ENCODE results near the gene HOXB7.

The HOXB7 gene

DNA sequence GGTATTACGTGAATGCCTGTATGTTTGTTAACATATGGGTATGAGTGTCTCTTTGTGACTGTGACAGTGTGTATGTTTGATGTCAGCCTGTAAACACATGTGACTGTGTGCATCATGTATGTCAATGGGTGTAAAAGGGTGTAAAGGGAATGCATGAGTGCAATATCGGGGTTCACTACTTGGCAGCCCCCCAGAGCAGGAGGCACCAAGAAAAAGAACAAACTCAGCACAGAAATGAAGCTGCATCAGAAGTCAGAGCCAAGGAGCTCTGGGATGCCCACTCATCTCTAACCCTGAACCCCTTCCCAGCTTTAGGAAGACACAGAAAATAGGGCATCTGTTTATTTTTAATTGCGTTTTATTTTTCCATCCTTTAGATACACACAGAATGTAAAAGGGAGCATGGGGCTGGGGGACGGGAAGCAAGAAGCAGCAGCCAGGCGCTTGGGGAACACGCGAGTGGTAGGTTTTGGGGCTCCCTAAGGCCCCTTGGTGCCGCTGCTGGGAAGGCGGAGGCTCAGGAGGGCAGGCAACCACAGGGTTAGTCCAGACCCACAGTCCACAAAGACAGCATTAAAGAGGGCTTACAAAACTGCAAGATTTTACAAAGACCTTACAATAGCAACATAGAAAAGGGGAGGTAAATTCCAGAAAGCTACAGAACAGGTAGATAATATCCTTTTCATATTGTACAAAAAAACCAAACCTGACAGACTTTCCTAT, 3.8 kb downstream of the HOXB7 start:
- no peaks in the 10 kb centered on the region for H3K36me3 ChIP-seq (ENCODE audit: control insufficient read depth, insufficient read depth, low read length)
- H3K4me3 ChIP-seq (ENCODE audit: insufficient read depth, low read depth, low read length, poor library complexity, severe bottlenecking) = no peak overlapping the region
- no peak for DNase-seq
- H3K27ac ChIP-seq (ENCODE audit: insufficient read depth, low read length, poor library complexity, severe bottlenecking) = no peak overlapping the region
- H3K27me3 ChIP-seq (replicated peaks; ENCODE audit: control insufficient read depth, insufficient read depth, low read length, poor library complexity, severe bottlenecking) = peaks cover 59% of the 10 kb centered on the region
- H3K9me3 ChIP-seq (ENCODE audit: control insufficient read depth, low read length) = no peaks in the 10 kb centered on the region
- H3K4me1 ChIP-seq (ENCODE audit: control insufficient read depth, insufficient read depth, low read length, poor library complexity, severe bottlenecking) = peaks cover 32% of the 10 kb centered on the region

DNA sequence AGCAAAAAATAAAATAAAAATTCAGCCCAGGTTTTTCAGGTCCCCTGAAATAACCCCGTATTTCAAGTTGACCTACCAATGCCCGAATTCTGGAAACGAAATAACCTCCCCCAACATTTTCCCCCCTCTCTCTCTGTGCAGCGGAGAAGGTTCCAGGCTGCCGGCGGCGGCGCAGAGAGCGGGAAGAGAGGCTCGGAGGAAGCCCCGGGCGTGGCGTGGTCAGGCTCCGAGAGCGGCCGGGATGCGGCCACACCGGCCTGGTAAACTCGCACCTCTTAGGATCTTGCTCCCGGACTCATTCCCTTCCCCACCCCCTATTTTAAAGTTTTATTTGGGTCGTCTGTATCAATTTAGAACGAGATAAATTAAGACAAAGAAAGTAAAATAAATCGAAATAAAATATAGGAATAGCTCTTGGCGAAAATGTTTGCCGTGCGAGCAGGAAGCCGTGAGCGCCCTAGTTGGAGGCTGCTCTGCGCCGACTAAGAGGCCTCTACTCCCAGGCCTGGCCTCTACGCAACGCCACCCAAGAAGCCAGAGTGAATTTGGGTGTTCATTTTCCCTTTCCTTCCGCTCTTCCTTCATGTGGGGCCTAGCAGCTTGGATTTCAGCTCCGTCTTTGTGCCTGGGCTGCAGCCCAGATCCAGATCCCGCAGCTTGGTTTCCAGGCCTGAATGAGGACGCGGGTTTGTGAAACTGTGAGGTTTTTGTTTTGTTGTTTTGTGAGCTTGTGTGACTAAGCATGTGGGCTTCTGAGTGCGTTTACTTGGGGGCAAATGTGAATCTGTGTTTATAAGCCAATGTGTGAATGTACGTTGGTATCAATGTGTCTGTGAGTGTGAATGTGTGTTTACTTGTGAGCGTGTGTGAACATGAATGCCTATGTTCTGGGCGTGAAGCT, 4.6 kb downstream of the HOXB7 start:
- no peak for DNase-seq
- Histone ChIP-seq H3K9me3 (ENCODE audit: control insufficient read depth, low read length) (no peaks in the 10 kb centered on the region), H3K27me3 (replicated peaks; ENCODE audit: control insufficient read depth, insufficient read depth, low read length, poor library complexity, severe bottlenecking) (peaks cover 62% of the 10 kb centered on the region), H3K4me1 (ENCODE audit: control insufficient read depth, insufficient read depth, low read length, poor library complexity, severe bottlenecking) (peaks cover 24% of the 10 kb centered on the region), H3K27ac (ENCODE audit: insufficient read depth, low read length, poor library complexity, severe bottlenecking) (no peak overlapping the region), H3K4me3 (ENCODE audit: insufficient read depth, low read depth, low read length, poor library complexity, severe bottlenecking) (no peak overlapping the region), H3K36me3 (ENCODE audit: control insufficient read depth, insufficient read depth, low read length) (no peaks in the 10 kb centered on the region)

DNA sequence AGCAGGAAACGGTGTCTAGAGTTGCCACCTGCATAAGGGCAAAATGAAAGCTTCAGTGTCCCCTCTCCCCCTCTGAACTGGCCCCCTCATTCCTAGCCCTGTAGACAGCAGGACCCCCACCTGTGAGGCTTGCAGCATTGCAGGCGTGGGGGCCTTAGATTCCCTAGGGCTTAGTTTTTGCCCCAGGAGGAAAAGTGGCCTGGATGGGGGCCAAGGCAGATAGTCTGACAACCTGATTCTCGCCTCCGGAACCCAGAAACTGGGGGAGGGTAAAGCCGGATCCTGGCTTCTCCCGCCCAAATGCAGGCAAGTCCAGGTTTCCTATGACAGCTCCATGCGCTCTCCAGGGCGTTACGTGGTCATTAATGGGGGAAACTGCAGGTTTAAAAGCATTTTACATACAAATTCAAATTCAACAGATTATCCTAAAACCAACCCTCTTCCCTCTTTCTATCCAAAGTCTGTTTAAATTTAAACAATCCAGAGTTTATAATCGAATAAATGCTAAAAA, 5.4 kb downstream of the HOXB7 start:
- H3K27ac ChIP-seq (ENCODE audit: insufficient read depth, low read length, poor library complexity, severe bottlenecking) = no peak overlapping the region
- DNase-seq = no peak
- H3K27me3 ChIP-seq (replicated peaks; ENCODE audit: control insufficient read depth, insufficient read depth, low read length, poor library complexity, severe bottlenecking) = peaks cover 68% of the 10 kb centered on the region
- peaks cover 16% of the 10 kb centered on the region for H3K4me1 ChIP-seq (ENCODE audit: control insufficient read depth, insufficient read depth, low read length, poor library complexity, severe bottlenecking)
- no peaks in the 10 kb centered on the region for H3K9me3 ChIP-seq (ENCODE audit: control insufficient read depth, low read length)
- no peak overlapping the region for H3K4me3 ChIP-seq (ENCODE audit: insufficient read depth, low read depth, low read length, poor library complexity, severe bottlenecking)
- no peaks in the 10 kb centered on the region for H3K36me3 ChIP-seq (ENCODE audit: control insufficient read depth, insufficient read depth, low read length)

DNA sequence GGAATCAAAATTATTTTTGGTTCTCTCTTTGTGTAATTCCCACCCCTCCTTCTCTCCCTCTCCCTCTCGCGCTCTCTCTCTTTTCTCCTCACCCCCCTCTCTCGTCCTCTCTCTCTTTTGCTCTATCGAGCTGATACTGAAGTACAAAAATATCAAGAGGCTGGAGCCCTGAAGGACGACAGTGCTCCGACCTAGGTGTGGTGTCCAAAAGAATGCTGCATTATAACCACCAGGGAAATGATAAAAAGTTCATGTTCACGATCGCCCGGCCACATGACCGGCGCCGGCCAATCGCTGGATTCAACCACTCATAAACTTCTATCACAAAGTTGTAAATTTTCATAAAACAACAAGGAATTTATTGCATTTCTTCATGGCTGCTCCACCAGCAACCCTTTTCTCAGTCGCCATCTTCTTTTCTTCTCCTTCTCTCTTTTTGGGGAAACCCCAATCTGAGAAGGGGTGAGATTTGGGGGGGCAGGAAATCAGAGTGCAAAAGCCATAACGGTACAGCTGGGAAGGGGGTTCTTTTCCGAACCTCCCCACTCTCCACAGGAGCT, 6.0 kb downstream of the HOXB7 start, which contains the start of gene HOXB6:
HOXB6 (minus strand) TSS at position 217 of the 560 bp plus-strand sequence. CDS start 6,836 bp downstream, outside the sequence.
- no peak for DNase-seq
- peaks cover 62% of the 10 kb centered on the region for H3K27me3 ChIP-seq (replicated peaks; ENCODE audit: control insufficient read depth, insufficient read depth, low read length, poor library complexity, severe bottlenecking)
- H3K4me3 ChIP-seq (ENCODE audit: insufficient read depth, low read depth, low read length, poor library complexity, severe bottlenecking) = no peak within 1 kb of the TSS

DNA sequence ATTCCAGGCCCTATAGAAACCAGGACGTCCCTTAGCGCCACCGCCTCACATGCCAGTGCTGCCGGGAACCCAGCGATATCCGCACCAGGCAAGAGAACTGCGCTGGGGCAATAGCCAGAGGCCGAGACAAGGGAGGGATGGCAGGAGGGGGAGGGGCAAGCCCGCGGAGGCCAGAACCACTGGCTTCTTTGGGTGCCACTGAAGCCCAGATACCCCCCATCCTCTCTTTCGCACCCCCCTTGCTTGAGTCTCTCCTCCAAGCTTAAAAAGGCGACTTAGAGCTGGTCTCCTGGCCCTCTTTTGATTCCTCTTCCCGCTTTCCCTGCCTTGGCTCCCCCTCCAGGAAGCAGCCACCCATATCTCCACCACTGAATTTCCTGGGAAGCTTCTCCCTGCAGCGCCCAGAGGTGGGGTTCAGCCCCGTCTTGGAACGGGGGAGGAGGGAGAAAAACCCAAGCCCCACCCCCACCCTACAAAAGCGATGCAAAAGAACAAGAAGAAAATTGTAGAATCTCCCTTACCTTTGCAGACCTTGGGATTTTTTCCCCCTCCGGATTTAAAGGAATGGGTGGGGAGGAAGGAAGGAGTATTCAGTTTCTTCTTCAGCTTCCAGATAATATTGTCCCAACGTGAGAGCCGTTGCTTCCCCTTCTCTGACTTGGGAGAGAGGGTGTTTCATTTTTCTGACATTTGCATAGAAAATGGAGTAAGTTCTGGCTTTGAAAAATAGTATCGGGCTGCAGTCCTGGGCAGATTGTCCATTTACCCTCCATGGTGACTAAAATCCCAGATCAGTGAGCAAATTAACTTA, 6.7 kb downstream of the HOXB7 start:
- Histone ChIP-seq H3K27ac (ENCODE audit: insufficient read depth, low read length, poor library complexity, severe bottlenecking) (no peak overlapping the region), H3K36me3 (ENCODE audit: control insufficient read depth, insufficient read depth, low read length) (no peaks in the 10 kb centered on the region), H3K9me3 (ENCODE audit: control insufficient read depth, low read length) (no peaks in the 10 kb centered on the region), H3K27me3 (replicated peaks; ENCODE audit: control insufficient read depth, insufficient read depth, low read length, poor library complexity, severe bottlenecking) (peaks cover 59% of the 10 kb centered on the region), H3K4me1 (ENCODE audit: control insufficient read depth, insufficient read depth, low read length, poor library complexity, severe bottlenecking) (peaks cover 9% of the 10 kb centered on the region), H3K4me3 (ENCODE audit: insufficient read depth, low read depth, low read length, poor library complexity, severe bottlenecking) (no peak overlapping the region)
- no peak for DNase-seq

More for the DNA sequence above, 6.0 kb downstream of the HOXB7 start, which contains the start of gene HOXB6:
- no peaks in the 10 kb centered on the region for H3K36me3 ChIP-seq (ENCODE audit: control insufficient read depth, insufficient read depth, low read length)
- no peaks in the 10 kb centered on the region for H3K9me3 ChIP-seq (ENCODE audit: control insufficient read depth, low read length)
- H3K27ac ChIP-seq (ENCODE audit: insufficient read depth, low read length, poor library complexity, severe bottlenecking) = no peak within 1 kb of the TSS
- peaks cover 10% of the 10 kb centered on the region for H3K4me1 ChIP-seq (ENCODE audit: control insufficient read depth, insufficient read depth, low read length, poor library complexity, severe bottlenecking)

DNA sequence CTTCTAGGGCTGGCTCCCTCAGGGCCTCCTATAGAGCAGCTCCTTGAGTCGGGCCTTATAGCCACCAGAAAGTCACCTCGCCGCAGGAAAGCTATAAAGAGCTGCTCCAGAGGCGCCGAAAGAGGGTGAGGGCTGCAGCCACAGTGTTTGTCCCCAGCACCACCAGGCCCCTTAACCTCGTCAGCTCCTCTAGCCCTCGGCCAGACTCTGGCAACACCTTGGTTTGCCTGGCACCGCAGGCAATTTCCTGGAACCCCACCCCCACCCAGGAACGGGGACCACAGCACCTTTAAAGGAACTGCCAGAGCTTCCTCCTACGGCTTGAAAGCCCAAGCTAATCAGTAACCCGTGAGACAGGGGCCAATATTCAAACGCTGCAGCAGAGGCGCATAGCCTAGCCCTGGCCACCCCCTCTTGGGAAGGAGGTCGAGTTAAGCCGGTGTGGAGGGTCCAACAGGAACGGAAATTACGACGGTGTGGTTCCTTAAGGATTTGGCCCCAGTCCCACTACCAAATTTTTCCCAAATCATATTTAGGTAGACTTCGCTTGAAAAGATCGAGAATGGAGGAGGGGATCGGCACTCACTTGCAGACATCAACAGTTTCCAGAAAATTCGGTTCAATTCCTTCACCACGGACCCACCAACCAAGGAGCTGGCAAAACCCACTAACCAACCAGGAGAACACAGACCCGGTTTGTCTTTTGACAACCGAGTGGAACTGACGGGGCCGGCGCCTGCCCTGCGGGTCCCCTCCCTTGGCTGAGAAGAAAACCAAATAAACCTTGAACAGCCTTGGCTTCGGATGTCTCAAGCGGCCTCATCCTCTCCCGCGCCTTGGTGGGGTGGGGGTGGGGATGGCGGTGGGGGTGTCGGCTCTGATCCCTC, 9.0 kb downstream of the HOXB7 start:
- peaks cover 26% of the 10 kb centered on the region for H3K4me1 ChIP-seq (ENCODE audit: control insufficient read depth, insufficient read depth, low read length, poor library complexity, severe bottlenecking)
- DNase-seq = no peak
- no peak overlapping the region for H3K4me3 ChIP-seq (ENCODE audit: insufficient read depth, low read depth, low read length, poor library complexity, severe bottlenecking)
- H3K27ac ChIP-seq (ENCODE audit: insufficient read depth, low read length, poor library complexity, severe bottlenecking) = no peak overlapping the region
- H3K36me3 ChIP-seq (ENCODE audit: control insufficient read depth, insufficient read depth, low read length) = no peaks in the 10 kb centered on the region
- peaks cover 72% of the 10 kb centered on the region for H3K27me3 ChIP-seq (replicated peaks; ENCODE audit: control insufficient read depth, insufficient read depth, low read length, poor library complexity, severe bottlenecking)
- no peaks in the 10 kb centered on the region for H3K9me3 ChIP-seq (ENCODE audit: control insufficient read depth, low read length)

DNA sequence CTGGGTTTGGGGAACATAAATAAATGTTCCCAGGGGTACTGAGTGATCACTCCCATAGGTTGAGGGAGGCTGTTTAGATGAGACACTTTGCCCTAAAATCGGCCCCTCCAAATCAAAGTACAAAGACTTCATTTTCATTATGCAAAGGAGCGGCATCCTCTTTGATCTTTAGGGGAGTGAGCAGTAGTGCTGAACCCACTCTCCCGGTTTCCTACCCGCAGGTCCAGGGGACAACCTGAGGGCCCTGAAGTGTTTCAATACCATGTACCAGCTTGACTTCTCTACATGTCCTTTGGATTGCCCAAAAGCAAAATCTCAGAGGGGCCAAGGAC, 9.6 kb downstream of the HOXB7 start:
- H3K36me3 ChIP-seq (ENCODE audit: control insufficient read depth, insufficient read depth, low read length) = no peaks in the 10 kb centered on the region
- H3K27ac ChIP-seq (ENCODE audit: insufficient read depth, low read length, poor library complexity, severe bottlenecking) = no peak overlapping the region
- no peaks in the 10 kb centered on the region for H3K9me3 ChIP-seq (ENCODE audit: control insufficient read depth, low read length)
- H3K4me1 ChIP-seq (ENCODE audit: control insufficient read depth, insufficient read depth, low read length, poor library complexity, severe bottlenecking) = peaks cover 32% of the 10 kb centered on the region
- no peak overlapping the region for H3K4me3 ChIP-seq (ENCODE audit: insufficient read depth, low read depth, low read length, poor library complexity, severe bottlenecking)
- H3K27me3 ChIP-seq (replicated peaks; ENCODE audit: control insufficient read depth, insufficient read depth, low read length, poor library complexity, severe bottlenecking) = peaks cover 77% of the 10 kb centered on the region
- no peak for DNase-seq

DNA sequence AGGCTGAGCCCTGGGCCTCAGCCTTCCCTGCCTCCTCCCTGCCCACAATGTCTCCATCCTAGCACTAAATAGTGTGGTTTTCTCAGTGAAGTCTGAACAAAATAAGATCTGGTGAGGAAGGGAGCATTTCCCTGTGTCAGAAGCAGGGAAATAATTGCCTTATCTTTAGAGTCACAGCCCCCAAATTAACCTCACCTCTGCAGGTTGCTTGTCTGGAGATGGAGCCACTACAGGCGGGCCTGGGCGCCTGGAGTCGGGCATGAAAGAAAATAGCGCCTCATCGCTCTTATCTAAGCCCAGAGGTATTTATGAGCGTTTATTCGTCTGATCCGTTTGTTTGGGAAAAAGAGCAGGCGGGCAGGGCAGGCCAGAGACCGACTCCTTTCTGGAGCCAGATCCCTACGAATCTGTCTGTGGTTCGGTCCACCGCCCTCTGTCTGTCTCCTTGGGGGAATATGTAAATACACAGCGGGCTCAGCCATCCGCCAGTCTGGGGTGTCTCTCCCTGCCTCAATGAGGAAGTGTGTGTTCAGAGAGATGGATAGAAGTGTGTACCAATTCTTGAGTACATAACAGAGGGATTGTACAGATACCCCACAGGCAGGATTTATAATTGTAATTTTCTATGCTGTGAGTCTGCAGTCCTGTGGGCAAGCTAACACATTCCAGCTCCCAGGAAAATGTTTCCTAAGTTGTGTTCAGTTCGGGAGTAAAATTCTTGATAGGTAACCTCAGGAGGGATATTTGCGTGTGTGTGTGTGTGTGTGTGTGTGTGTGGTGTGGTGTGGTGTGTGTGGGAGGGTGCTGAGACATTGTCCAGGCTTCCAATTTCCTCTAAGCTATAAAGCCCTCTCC, 10.3 kb downstream of the HOXB7 start:
- Histone ChIP-seq H3K27ac (ENCODE audit: insufficient read depth, low read length, poor library complexity, severe bottlenecking) (no peak overlapping the region), H3K36me3 (ENCODE audit: control insufficient read depth, insufficient read depth, low read length) (no peaks in the 10 kb centered on the region), H3K9me3 (ENCODE audit: control insufficient read depth, low read length) (no peaks in the 10 kb centered on the region), H3K4me3 (ENCODE audit: insufficient read depth, low read depth, low read length, poor library complexity, severe bottlenecking) (no peak overlapping the region), H3K4me1 (ENCODE audit: control insufficient read depth, insufficient read depth, low read length, poor library complexity, severe bottlenecking) (peaks cover 35% of the 10 kb centered on the region), H3K27me3 (replicated peaks; ENCODE audit: control insufficient read depth, insufficient read depth, low read length, poor library complexity, severe bottlenecking) (peaks cover 80% of the 10 kb centered on the region)
- DNase-seq = no peak
